Astrocyte (in vitro differentiated cells and primary cell): ENCODE data around the gene ADORA1.

Experiments used
- CTCF ChIP-seq: IDR thresholded peaks from 2 replicates; pipeline ENCODE4 v1.5.1; 2011; ENCODE audit warnings: low read depth, mild to moderate bottlenecking, inconsistent platforms, low read length, moderate library complexity; ENCODE audit not compliant: insufficient read depth
- EZH2 ChIP-seq: IDR thresholded peaks from 2 replicates; pipeline ENCODE4 v1.6.1; 2012; ENCODE audit warnings: mild to moderate bottlenecking, low read length, inconsistent platforms; ENCODE audit not compliant: insufficient read depth

GRCh38 chr1:203181586-203182386 lies 54.3 kb downstream of the ADORA1 start:
- TF ChIP-seq CTCF (no peak), EZH2 (no peak)
